ENCODE results near the gene USP40. TPM values are rescaled to one million over a fixed set of nuclear protein-coding genes. Genes with fewer than 3 reads are reported as not detected.

USP40 gene
- total RNA-seq, 4 donors from 2014 or later = 10.9 to 29.2 (median 12.4) TPM

GRCh38 chr2:233486778-233487552 is 79.6 kb downstream of the USP40 start:
- intact Hi-C loops (cut with DNase I; ENCODE audit: low total_unique reads) = no loop called here
- no peak overlapping the region for H3K4me3 ChIP-seq
- DNase-seq (no peak), ATAC-seq (no peak)
- H3K36me3 ChIP-seq = peaks cover 0 to 95% of the 10 kb centered on the region in 2 donors
- no peak overlapping the region for H3K27ac ChIP-seq
- no peaks in the 10 kb centered on the region for H3K27me3 ChIP-seq
- H3K4me1 ChIP-seq = peaks cover 0 to 2% of the 10 kb centered on the region in 2 donors
- TF ChIP-seq POLR2A (IDR thresholded peaks at IDR 0.05) (no peak), CTCF (IDR thresholded peaks at IDR 0.05 in 4 of 5, conservative IDR thresholded peaks at IDR 0.05 in 1 of 5) (no peak)
- in situ Hi-C loops (cut with MboI; ENCODE audit: low sequenced_read_pairs in 4 of 4) = no loop called here
- H3K9me3 ChIP-seq = no peaks in the 10 kb centered on the region

- Histone ChIP-seq H3K27me3 (no peaks in the 10 kb centered on the region), H3K4me3 (no peak overlapping the region), H3K27ac (no peak overlapping the region), H3K9me3 (no peaks in the 10 kb centered on the region), H3K4me1 (peaks cover under 1 to 6% of the 10 kb centered on the region in 2 donors), H3K36me3 (peaks cover 0 to 91% of the 10 kb centered on the region in 2 donors)
- TF ChIP-seq CTCF (IDR thresholded peaks at IDR 0.05 in 4 of 5, conservative IDR thresholded peaks at IDR 0.05 in 1 of 5) (no peak), POLR2A (IDR thresholded peaks at IDR 0.05) (no peak)
- intact Hi-C loops (cut with DNase I; ENCODE audit: low total_unique reads) (no loop called here), in situ Hi-C loops (cut with MboI; ENCODE audit: low sequenced_read_pairs in 4 of 4) (no loop called here)
- DNase-seq = no peak
- ATAC-seq = no peak
These were observed 80.2 kb downstream of the USP40 start for GRCh38 chr2:233486357-233486756.

- no peak for ATAC-seq
- no peaks in the 10 kb centered on the region for H3K9me3 ChIP-seq
- TF ChIP-seq POLR2A (IDR thresholded peaks at IDR 0.05) (no peak), CTCF (IDR thresholded peaks at IDR 0.05 in 4 of 5, conservative IDR thresholded peaks at IDR 0.05 in 1 of 5) (no peak)
These were observed 80.9 kb downstream of the USP40 start for GRCh38 chr2:233485726-233486125.

GRCh38 chr2:233482616-233483015 is 84.0 kb downstream of the USP40 start:
- peaks cover 0 to 72% of the 10 kb centered on the region in 2 donors for H3K36me3 ChIP-seq
- ATAC-seq = no peak

More at GRCh38 chr2:233485726-233486125, 80.9 kb downstream of the USP40 start:
- no peak overlapping the region for H3K4me3 ChIP-seq
- H3K4me1 ChIP-seq = peaks cover 7 to 13% of the 10 kb centered on the region in 2 donors
- H3K27me3 ChIP-seq = no peaks in the 10 kb centered on the region
- intact Hi-C loops (cut with DNase I; ENCODE audit: low total_unique reads) (no loop called here), in situ Hi-C loops (cut with MboI; ENCODE audit: low sequenced_read_pairs in 4 of 4) (no loop called here)
- no peak overlapping the region for H3K27ac ChIP-seq
- H3K36me3 ChIP-seq = peaks cover 0 to 84% of the 10 kb centered on the region in 2 donors
- no peak for DNase-seq

More at GRCh38 chr2:233482616-233483015, 84.0 kb downstream of the USP40 start:
- Histone ChIP-seq H3K4me3 (no peak overlapping the region), H3K27ac (peak overlapping the region in 3 of 4 donors; percentile 74 to 83 (median 77)), H3K4me1 (peaks cover 12 to 23% of the 10 kb centered on the region in 2 donors), H3K27me3 (no peaks in the 10 kb centered on the region), H3K9me3 (no peaks in the 10 kb centered on the region)
- in situ Hi-C loops (cut with MboI; ENCODE audit: low sequenced_read_pairs in 4 of 4) (no loop called here), intact Hi-C loops (cut with DNase I; ENCODE audit: low total_unique reads) (loop anchor here (5.0 kb wide), 1 partner anchor 75 kb away; no protein-coding TSS in a partner anchor)
- DNase-seq = no peak
- TF ChIP-seq POLR2A (IDR thresholded peaks at IDR 0.05) (no peak), CTCF (IDR thresholded peaks at IDR 0.05 in 4 of 5, conservative IDR thresholded peaks at IDR 0.05 in 1 of 5) (no peak)
